ENCODE results near the gene ATXN10.
A peak's percentile ranks its signal among the peaks of the same experiment; 100 is the strongest.

Gene ATXN10

GRCh38 chr22:45638197-45638596 lies 33.4 kb upstream of the ATXN10 start:
- no peaks in the 10 kb centered on the region for H3K9me3 Mint-ChIP-seq
- no peak overlapping the region for H3K27ac Mint-ChIP-seq
- peaks cover 58% of the 10 kb centered on the region for H3K27me3 Mint-ChIP-seq
- H3K4me3 Mint-ChIP-seq, result no peak overlapping the region
- intact Hi-C loops (cut with micrococcal nuclease), result no loop called here
- no peaks in the 10 kb centered on the region for H3K36me3 Mint-ChIP-seq (ENCODE audit: low read depth)
- peaks cover 25% of the 10 kb centered on the region for H3K4me1 Mint-ChIP-seq (ENCODE audit: low read depth)

GRCh38 chr22:45638834-45639746 lies 32.5 kb upstream of the ATXN10 start:
- Mint-ChIP-seq H3K4me1 (ENCODE audit: low read depth) (peaks cover 25% of the 10 kb centered on the region), H3K9me3 (no peaks in the 10 kb centered on the region), H3K4me3 (peak overlapping the region; percentile 59), H3K27ac (peak overlapping the region; percentile 74), H3K27me3 (peaks cover 53% of the 10 kb centered on the region), H3K36me3 (ENCODE audit: low read depth) (no peaks in the 10 kb centered on the region)
- intact Hi-C loops (cut with micrococcal nuclease), result no loop called here

DNA sequence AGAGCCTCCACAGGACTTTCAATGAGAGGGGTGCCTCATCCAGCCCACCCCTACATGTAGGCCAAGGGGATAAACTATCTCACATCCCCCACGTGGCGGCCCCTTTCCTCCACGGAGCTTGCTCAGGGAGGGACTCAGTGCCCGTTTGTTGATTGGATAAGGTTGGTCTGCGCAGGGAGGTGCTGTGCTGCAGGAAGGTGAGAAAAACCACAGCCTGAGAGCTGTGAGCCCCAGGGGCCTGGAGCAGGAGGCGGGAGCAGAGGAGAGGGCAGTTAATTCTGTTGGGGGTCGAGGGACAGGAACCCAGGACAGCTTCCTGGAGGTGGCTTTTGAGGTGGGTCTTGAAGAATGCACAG lies 31.9 kb upstream of the ATXN10 start:
- Mint-ChIP-seq H3K4me3 (no peak overlapping the region), H3K27me3 (peaks cover 54% of the 10 kb centered on the region), H3K9me3 (no peaks in the 10 kb centered on the region), H3K4me1 (ENCODE audit: low read depth) (peaks cover 25% of the 10 kb centered on the region), H3K36me3 (ENCODE audit: low read depth) (no peaks in the 10 kb centered on the region), H3K27ac (peak overlapping the region; percentile 74)
- intact Hi-C loops (cut with micrococcal nuclease), result no loop called here

- Mint-ChIP-seq H3K36me3 (ENCODE audit: low read depth) (no peaks in the 10 kb centered on the region), H3K4me3 (no peak overlapping the region), H3K27ac (peak overlapping the region; percentile 74), H3K9me3 (no peaks in the 10 kb centered on the region), H3K27me3 (peaks cover 56% of the 10 kb centered on the region), H3K4me1 (ENCODE audit: low read depth) (peaks cover 29% of the 10 kb centered on the region)
- intact Hi-C loops (cut with micrococcal nuclease), result no loop called here
Measured at GRCh38 chr22:45640291-45640940, 31.2 kb upstream of the ATXN10 start.

- Mint-ChIP-seq H3K9me3 (no peaks in the 10 kb centered on the region), H3K36me3 (ENCODE audit: low read depth) (no peaks in the 10 kb centered on the region), H3K4me1 (ENCODE audit: low read depth) (peaks cover 34% of the 10 kb centered on the region), H3K27me3 (peaks cover 61% of the 10 kb centered on the region), H3K4me3 (no peak overlapping the region), H3K27ac (no peak overlapping the region)
- intact Hi-C loops (cut with micrococcal nuclease), result no loop called here
Measured at GRCh38 chr22:45640941-45641621, 30.6 kb upstream of the ATXN10 start.

- Mint-ChIP-seq H3K4me3 (no peak overlapping the region), H3K4me1 (ENCODE audit: low read depth) (peaks cover 34% of the 10 kb centered on the region), H3K9me3 (no peaks in the 10 kb centered on the region), H3K27me3 (peaks cover 73% of the 10 kb centered on the region), H3K27ac (no peak overlapping the region), H3K36me3 (ENCODE audit: low read depth) (no peaks in the 10 kb centered on the region)
- intact Hi-C loops (cut with micrococcal nuclease), result no loop called here
Measured at GRCh38 chr22:45642986-45643385, 28.6 kb upstream of the ATXN10 start.

DNA sequence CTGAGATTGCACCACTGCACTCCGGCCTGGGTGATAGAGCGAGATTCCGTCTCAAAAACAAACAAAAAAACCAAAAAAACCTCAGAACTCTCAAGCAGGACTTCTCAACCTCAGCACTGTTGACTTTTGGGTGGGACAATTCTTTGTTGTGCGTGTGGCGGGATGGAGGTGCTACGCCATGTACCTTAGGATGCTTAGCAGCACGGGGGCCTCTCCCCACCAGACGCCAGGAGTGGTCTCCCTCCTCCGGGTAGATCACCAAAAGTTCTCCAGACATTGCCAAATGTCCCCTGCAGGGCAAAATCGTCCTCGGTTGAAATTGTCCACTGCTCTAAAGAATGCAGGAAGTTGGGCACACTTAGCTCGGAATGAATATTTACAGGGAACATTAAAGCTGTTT lies 26.9 kb upstream of the ATXN10 start:
- H3K9me3 Mint-ChIP-seq, result no peaks in the 10 kb centered on the region
- peaks cover 80% of the 10 kb centered on the region for H3K27me3 Mint-ChIP-seq
- H3K4me3 Mint-ChIP-seq, result no peak overlapping the region
- intact Hi-C loops (cut with micrococcal nuclease), result loop anchor here (5.0 kb wide), 1 partner anchor 473 kb away; no protein-coding TSS in a partner anchor
- no peak overlapping the region for H3K27ac Mint-ChIP-seq
- peaks cover 18% of the 10 kb centered on the region for H3K4me1 Mint-ChIP-seq (ENCODE audit: low read depth)
- H3K36me3 Mint-ChIP-seq (ENCODE audit: low read depth), result no peaks in the 10 kb centered on the region

DNA sequence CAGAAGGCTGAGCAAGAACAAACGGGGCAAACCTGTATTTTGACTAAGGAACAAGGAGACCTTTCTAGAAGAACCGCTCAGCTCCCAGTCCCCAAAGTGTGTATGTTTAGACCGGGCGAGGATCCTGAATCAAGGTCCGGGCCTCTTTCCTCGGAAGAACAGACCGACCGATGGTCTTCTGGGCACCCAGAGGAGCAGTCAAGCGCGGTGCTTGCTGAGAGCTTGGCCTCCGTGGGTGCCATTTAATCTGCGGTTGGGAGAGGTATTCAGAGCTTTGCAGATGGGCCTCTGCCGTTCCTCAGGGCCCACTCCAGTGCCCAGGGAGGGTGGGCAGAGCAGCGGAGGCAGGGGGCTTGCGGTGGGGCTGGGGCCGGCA lies 26.5 kb upstream of the ATXN10 start:
- no peaks in the 10 kb centered on the region for H3K9me3 Mint-ChIP-seq
- intact Hi-C loops (cut with micrococcal nuclease), result loop anchor here (5.0 kb wide), 1 partner anchor 472 kb away; no protein-coding TSS in a partner anchor
- peaks cover 78% of the 10 kb centered on the region for H3K27me3 Mint-ChIP-seq
- no peaks in the 10 kb centered on the region for H3K36me3 Mint-ChIP-seq (ENCODE audit: low read depth)
- H3K27ac Mint-ChIP-seq, result no peak overlapping the region
- peaks cover 13% of the 10 kb centered on the region for H3K4me1 Mint-ChIP-seq (ENCODE audit: low read depth)
- no peak overlapping the region for H3K4me3 Mint-ChIP-seq

GRCh38 chr22:45645526-45646414 lies 25.9 kb upstream of the ATXN10 start:
- no peaks in the 10 kb centered on the region for H3K36me3 Mint-ChIP-seq (ENCODE audit: low read depth)
- no peak overlapping the region for H3K27ac Mint-ChIP-seq
- intact Hi-C loops (cut with micrococcal nuclease), result loop anchor here (2.0 to 5.0 kb wide), 2 partner anchors 67 to 472 kb away; no protein-coding TSS in a partner anchor
- H3K4me1 Mint-ChIP-seq (ENCODE audit: low read depth), result peaks cover 10% of the 10 kb centered on the region
- no peak overlapping the region for H3K4me3 Mint-ChIP-seq
- H3K27me3 Mint-ChIP-seq, result peaks cover 77% of the 10 kb centered on the region
- H3K9me3 Mint-ChIP-seq, result no peaks in the 10 kb centered on the region

DNA sequence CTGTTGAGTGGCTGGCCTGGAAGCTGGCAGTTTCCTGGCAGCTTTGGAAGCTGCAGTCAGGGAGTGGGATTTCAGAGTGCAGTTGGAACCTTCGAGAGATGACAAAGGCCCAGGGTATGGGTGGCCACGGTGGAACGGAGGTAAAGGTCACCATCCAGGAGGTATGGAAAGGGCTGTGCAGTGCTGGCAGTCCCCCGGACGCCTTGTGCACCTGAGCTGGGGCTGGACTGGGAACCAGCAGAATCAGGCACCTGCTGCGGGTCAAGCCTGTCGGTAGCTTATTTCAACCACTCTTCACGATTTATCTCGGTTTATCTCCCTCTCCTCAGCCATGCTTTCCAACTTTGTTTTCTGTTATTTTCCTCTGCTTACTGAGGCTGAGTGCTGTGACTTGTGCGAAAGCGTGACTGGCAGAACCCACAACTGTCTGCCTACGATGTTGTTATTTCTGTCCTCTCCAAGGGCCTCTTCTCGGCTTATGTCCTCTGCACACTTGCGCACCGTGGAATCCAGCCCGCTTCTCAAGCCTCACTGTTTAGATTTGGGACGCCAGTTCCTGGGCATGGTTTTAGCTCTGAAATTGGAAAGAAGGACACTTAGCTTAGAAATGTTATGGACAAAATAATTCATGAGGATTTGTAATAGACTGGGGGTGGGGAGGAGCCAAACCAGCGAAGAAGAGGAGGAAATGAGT lies 24.0 kb upstream of the ATXN10 start:
- intact Hi-C loops (cut with micrococcal nuclease), result loop anchor here (2.0 to 5.0 kb wide), 2 partner anchors 69 to 470 kb away; no protein-coding TSS in a partner anchor
- no peaks in the 10 kb centered on the region for H3K9me3 Mint-ChIP-seq
- no peaks in the 10 kb centered on the region for H3K36me3 Mint-ChIP-seq (ENCODE audit: low read depth)
- H3K27ac Mint-ChIP-seq, result no peak overlapping the region
- H3K4me3 Mint-ChIP-seq, result no peak overlapping the region
- H3K4me1 Mint-ChIP-seq (ENCODE audit: low read depth), result peaks cover 10% of the 10 kb centered on the region
- H3K27me3 Mint-ChIP-seq, result peaks cover 74% of the 10 kb centered on the region

GRCh38 chr22:45648301-45649117 lies 23.1 kb upstream of the ATXN10 start:
- Mint-ChIP-seq H3K9me3 (no peaks in the 10 kb centered on the region), H3K27me3 (peaks cover 78% of the 10 kb centered on the region), H3K27ac (no peak overlapping the region), H3K4me3 (no peak overlapping the region), H3K4me1 (ENCODE audit: low read depth) (peaks cover 10% of the 10 kb centered on the region), H3K36me3 (ENCODE audit: low read depth) (no peaks in the 10 kb centered on the region)
- intact Hi-C loops (cut with micrococcal nuclease), result loop anchor here (5.0 kb wide), 1 partner anchor 469 kb away; no protein-coding TSS in a partner anchor

DNA sequence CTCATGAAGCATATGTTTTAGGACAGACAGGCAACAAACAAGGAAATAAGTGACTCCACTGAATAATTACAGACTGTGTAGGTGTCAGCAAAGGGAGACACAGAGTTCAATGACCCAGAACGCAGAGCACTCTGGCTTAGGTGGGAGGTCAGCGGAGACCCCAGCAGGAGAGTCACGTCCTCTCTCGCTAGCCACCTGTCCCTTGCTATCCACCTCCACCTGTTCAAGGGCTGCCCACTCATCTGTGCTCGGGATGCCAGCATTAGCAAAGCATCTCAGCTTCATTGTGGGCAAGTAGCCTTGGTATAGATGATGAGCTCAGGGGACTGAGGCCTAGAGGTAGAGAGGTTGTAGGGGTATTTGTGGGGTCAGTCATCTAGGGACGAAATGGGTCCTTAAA lies 21.8 kb upstream of the ATXN10 start:
- Mint-ChIP-seq H3K4me3 (no peak overlapping the region), H3K27me3 (peaks cover 74% of the 10 kb centered on the region), H3K4me1 (ENCODE audit: low read depth) (peaks cover 10% of the 10 kb centered on the region), H3K27ac (no peak overlapping the region), H3K9me3 (no peaks in the 10 kb centered on the region), H3K36me3 (ENCODE audit: low read depth) (no peaks in the 10 kb centered on the region)
- intact Hi-C loops (cut with micrococcal nuclease), result loop anchor here (5.0 kb wide), 1 partner anchor 467 kb away; no protein-coding TSS in a partner anchor

Data from dendritic cell treated with granulocyte-macrophage colony-stimulating factor and Interleukin-4, amounts not matched to agents 40 ng/mL and 50 ng/mL, for 4 days (primary cell).